K562 (cell line): Measurements from ENCODE around the gene MAPK1IP1L. TPM values are rescaled to one million over a fixed set of nuclear protein-coding genes. Genes with fewer than 3 reads are reported as not detected.

ENCODE experiments used
- ATAC-seq: fragments of 200-7000 bp; cut with Tn5 transposase; 3 replicates; pipeline ENCODE4 v1.9.1; 2020; ENCODE audit warnings: moderate library complexity
- Bru-seq: library from RNA; stranded (reverse); fragments of 400-500 nt; gene quantifications from one replicate; lab custom pipeline; 2021; lab: Mats Ljungman, UMichigan
- BruChase-seq, 2 experiments: library from RNA; stranded (reverse); fragments of 400-500 nt; gene quantifications; one replicate each; lab custom pipeline; 2021; lab: Mats Ljungman, UMichigan
- BruUV-seq: library from RNA; stranded (reverse); fragments of 400-500 nt; replicated peaks from 2 replicates; lab custom pipeline; 2021; lab: Mats Ljungman, UMichigan
- CTCF ChIA-PET: fragments of 300-600 bp; formaldehyde crosslinking; extraction: SDS; loops from one replicate; lab custom pipeline; 2021; ENCODE audit warnings: low intra/inter-chr PET ratio; lab: Yijun Ruan, JAX
- POLR2A ChIA-PET: fragments of 300-600, 350-650 bp; sonication (Branson Sonifier 250); formaldehyde crosslinking; extraction: SDS; loops from one replicate; lab custom pipeline; 2021; ENCODE audit warnings: antibody characterized with exemption, inconsistent platforms; lab: Yijun Ruan, JAX
- DNase-seq, 4 experiments: peaks; one replicate each; pipeline versions ENCODE4 v3.0.0 to v3.0.0-alpha.2; 2011 to 2018; ENCODE audit warnings: low spot score in 3 of 4, mixed read lengths in 3 of 4; ENCODE audit errors: extremely low read depth in 1 of 4
- FAIRE-seq: peaks from 2 replicates; lab custom pipeline; 2011; peaks lifted over from hg19 to GRCh38; lab: Jason Lieb, UNC
- H2AFZ ChIP-seq: 2 replicates; pipeline ENCODE4 v1.6.0; 2011; ENCODE audit warnings: low read depth, low read length, control low read depth, inconsistent platforms
- H3K27ac ChIP-seq: fragments of 200-600 bp; 3 replicates; pipeline ENCODE4 v1.8.0; 2011; ENCODE audit warnings: low read depth, mild to moderate bottlenecking, control low read depth, inconsistent platforms, low read length, moderate library complexity, mixed read lengths; ENCODE audit errors: extremely low read depth
- H3K27me3 ChIP-seq, 2 experiments: fragments of 300-600 bp in 1 of 2; 2 replicates in 1 of 2; 3 replicates in 1 of 2; pipeline versions ENCODE4 v1.6.0 to v1.8.0; 2011; ENCODE audit warnings: inconsistent platforms in 2 of 2, low read length in 2 of 2, mild to moderate bottlenecking in 1 of 2, mixed read lengths in 1 of 2, moderate library complexity in 1 of 2; ENCODE audit not compliant: control insufficient read depth in 2 of 2, insufficient read depth in 2 of 2
- H3K36me3 ChIP-seq: fragments of 300-600 bp; 3 replicates; pipeline ENCODE4 v1.8.0; 2011; ENCODE audit warnings: mild to moderate bottlenecking, low read length, inconsistent platforms; ENCODE audit not compliant: control insufficient read depth, insufficient read depth
- H3K4me1 ChIP-seq, 2 experiments: fragments of 200-600 bp in 1 of 2; replicated peaks in 1 of 2; 2 replicates in 1 of 2; 3 replicates in 1 of 2; pipeline versions ENCODE4 v1.5.1 to v1.8.0; 2011; ENCODE audit warnings: inconsistent platforms in 2 of 2, low read length in 2 of 2, mild to moderate bottlenecking in 1 of 2, mixed read lengths in 1 of 2, moderate library complexity in 1 of 2; ENCODE audit not compliant: control insufficient read depth in 2 of 2, insufficient read depth in 2 of 2
- H3K4me2 ChIP-seq: 2 replicates; pipeline ENCODE4 v1.6.1; 2011; ENCODE audit warnings: low read length, control low read depth, inconsistent platforms, mixed read lengths; ENCODE audit not compliant: insufficient read depth
- H3K4me3 ChIP-seq: fragments of 200-600 bp; sonication (generic), shearing (Covaris generic); 2 replicates; pipeline ENCODE4 v1.5.1; 2016; ENCODE audit warnings: control low read depth, inconsistent platforms
- H3K79me2 ChIP-seq: fragments of 200-600 bp; 3 replicates; pipeline ENCODE4 v1.8.0; 2011; ENCODE audit warnings: low read length, inconsistent platforms; ENCODE audit not compliant: control insufficient read depth, insufficient read depth
- H3K9ac ChIP-seq, 2 experiments: 2 replicates each; pipeline versions ENCODE4 v1.6.0 to v1.6.1; 2011; ENCODE audit warnings: low read depth in 2 of 2, low read length in 2 of 2, control low read depth in 1 of 2, inconsistent platforms in 1 of 2, mild to moderate bottlenecking in 1 of 2, mixed read lengths in 1 of 2; ENCODE audit not compliant: insufficient read depth in 1 of 2
- H3K9me1 ChIP-seq: one replicate; pipeline ENCODE4 v1.6.0; 2011; ENCODE audit warnings: inconsistent platforms, mild to moderate bottlenecking, low read length, moderate library complexity; ENCODE audit not compliant: control insufficient read depth, insufficient read depth
- H3K9me3 ChIP-seq: replicated peaks from 2 replicates; pipeline ENCODE4 v1.5.1; 2011; ENCODE audit warnings: low read depth, low read length, inconsistent platforms; ENCODE audit not compliant: control insufficient read depth, insufficient read depth
- H4K20me1 ChIP-seq: replicated peaks from 2 replicates; pipeline ENCODE4 v1.6.1; 2011; ENCODE audit warnings: low read length, inconsistent platforms, mixed read lengths; ENCODE audit not compliant: control insufficient read depth, insufficient read depth
- CHCHD3 ChIP-seq: fragments of 250-450 bp; sonication (Bioruptor Pico); IDR thresholded peaks from 2 replicates; pipeline ENCODE4 v2.1.2; 2022; ENCODE audit warnings: mild to moderate bottlenecking
- GTF2E2 ChIP-seq: fragments of 200-800 bp; sonication (Bioruptor generic); IDR thresholded peaks from 2 replicates; pipeline ENCODE4 v1.6.1; 2016; ENCODE audit warnings: missing genetic modification characterization, missing compliant biosample characterization
- HDAC1 ChIP-seq, 2 experiments: fragments of 450-650 bp; IDR thresholded peaks; 2 replicates each; pipeline ENCODE4 v1.6.1; 2016 to 2017; ENCODE audit warnings: inconsistent platforms in 1 of 2, mild to moderate bottlenecking in 1 of 2, moderate library complexity in 1 of 2
- ZNF444 ChIP-seq: fragments of 250-450 bp; sonication (Bioruptor Pico); IDR thresholded peaks from 2 replicates; pipeline ENCODE4 v1.4.0; 2020; ENCODE audit warnings: mild to moderate bottlenecking, moderate library complexity
- WGBS: fragments of 100-300 bp; shearing (Covaris generic); methylation state at CpG from one replicate; pipeline ENCODE4 v1.1.6; 2016; ENCODE audit warnings: low coverage, mixed read lengths; ENCODE audit not compliant: insufficient coverage; ENCODE audit errors: missing lambda C conversion rate; 5-methylcytosine and 5-hydroxymethylcytosine counted together
- in situ Hi-C: fragments of 300-500 bp; cut with MboI; formaldehyde crosslinking; loops from 4 replicates; pipeline ENCODE4 v1.15.0; 2018; ENCODE audit warnings: inconsistent platforms, mixed read lengths
- intact Hi-C: fragments of 100-400 bp; cut with micrococcal nuclease; formaldehyde crosslinking; loops from 2 replicates; pipeline ENCODE4 v1.14.2; 2022
- long read RNA-seq, 3 experiments: library from polyadenylated mRNA in 2 of 3; library from RNA in 1 of 3; unstranded in 2 of 3; stranded (forward) in 1 of 3; transcript quantifications; one replicate each; pipeline ENCODE4 v2.0.0, GENCODE V29; 2019 to 2022
- polyA minus RNA-seq, 3 experiments: library from RNA; depleted of rRNA, polyadenylated mRNA; stranded (reverse); fragments of >200 nt; gene quantifications; 2 replicates each; pipeline ENCODE4 v1.2.3, GENCODE V29; 2011
- polyA plus RNA-seq, 8 experiments: library from polyadenylated mRNA; depleted of rRNA in 4 of 8; stranded (reverse) in 5 of 8; unstranded in 3 of 8; fragments of >200 nt; fragmentation: Nextera tagmentation in 2 of 8; fragmentation: Illumina TruSeq in 1 of 8; extraction: Ambion mirVana in 2 of 8; extraction: Trizol in 1 of 8; gene quantifications; 2 replicates each; pipeline versions ENCODE4 v1.2.1 to v1.2.3, GENCODE V29; 2011 to 2014; ENCODE audit warnings: inconsistent platforms in 1 of 8, missing spikeins in 1 of 8
- total RNA-seq, 7 experiments: library from RNA; depleted of rRNA in 6 of 7; stranded (reverse); fragments of >200 nt in 6 of 7; fragmentation: Illumina TruSeq in 2 of 7; extraction: Trizol in 2 of 7; gene quantifications; 2 replicates each; pipeline versions ENCODE4 v1.2.1 to v1.2.3, GENCODE V29; 2011 to 2021; ENCODE audit warnings: low replicate concordance in 1 of 7
- TF ChIP-seq, protein P1 (sequence below): fragments of 250-450 bp; sonication (Bioruptor Pico); IDR thresholded peaks from 2 replicates; pipeline ENCODE4 v1.8.0; 2021; ENCODE audit warnings: borderline replicate concordance, mild to moderate bottlenecking, moderate library complexity; ENCODE audit not compliant: poor library complexity, severe bottlenecking
- TF ChIP-seq, protein P2 (sequence below): fragments of 450-650 bp; IDR thresholded peaks from 2 replicates; pipeline ENCODE4 v1.6.1; 2016; ENCODE audit warnings: low read depth

Gene MAPK1IP1L
- total RNA-seq (2011; cell fraction: chromatin; rRNA removed; ENCODE audit: low replicate concordance), result 33.0 and 36.2 TPM in 2 replicates
- 9.7 and 9.9 TPM in 2 replicates for total RNA-seq (2011; cell fraction: nucleolus; rRNA removed)
- 21.7 and 46.0 TPM in 2 replicates for total RNA-seq (2011; cell fraction: nucleoplasm; rRNA removed)
- total RNA-seq (2014; rRNA removed) (30.2 and 32.7 TPM in 2 replicates), total RNA-seq (2014; rRNA removed; fragmentation: Illumina TruSeq; extraction: Trizol) (39.7 and 40.5 TPM in 2 replicates), total RNA-seq (2015; rRNA removed; fragmentation: Illumina TruSeq; extraction: Trizol) (43.1 and 49.8 TPM in 2 replicates), total RNA-seq (2021) (75.8 and 76.5 TPM in 2 replicates), polyA plus RNA-seq (2011; rRNA removed) (35.9 and 47.3 TPM in 2 replicates), polyA plus RNA-seq (2014; fragmentation: Illumina TruSeq; extraction: Trizol) (99.4 and 104 TPM in 2 replicates), polyA plus RNA-seq (2014; fragmentation: Nextera tagmentation; extraction: Ambion mirVana) (10 to 100 TPM; 54.6 to 96.8 TPM), polyA plus RNA-seq (2014; rRNA removed) (41.5 and 47.9 TPM in 2 replicates), polyA minus RNA-seq (2011; rRNA and poly(A)+ RNA removed) (45.7 and 71.6 TPM in 2 replicates), Bru-seq, nascent RNA (percentile 96 among the genes with signal in this experiment), BruChase-seq, experiment 1, labeled RNA remaining after a 2-hour chase (percentile 97 among the genes with signal in this experiment), BruChase-seq, experiment 2, labeled RNA remaining after a 6-hour chase (percentile 97 among the genes with signal in this experiment)
- polyA plus RNA-seq (2011; cell fraction: cytosol; rRNA removed), result 144 and 246 TPM in 2 replicates
- 37.9 and 69.7 TPM in 2 replicates for polyA plus RNA-seq (2011; cell fraction: nucleus; rRNA removed)
- polyA plus RNA-seq (2012), result 43.8 and 70.2 TPM in 2 replicates
- 118 and 162 TPM in 2 replicates for polyA minus RNA-seq (2011; cell fraction: cytosol; rRNA and poly(A)+ RNA removed)
- polyA minus RNA-seq (2011; cell fraction: nucleus; rRNA and poly(A)+ RNA removed), result 11.0 and 13.3 TPM in 2 replicates
- long read RNA-seq, experiment 1, partial matches to known transcripts, result 159 of 240 reads
- long read RNA-seq, experiment 1, other reads (novel, unspliced or antisense), result 81 of 240 reads
- long read RNA-seq, experiment 2, partial matches to known transcripts, result 1 of 71 reads
- long read RNA-seq, experiment 2, other reads (novel, unspliced or antisense), result 70 of 71 reads
- long read RNA-seq, experiment 3, partial matches to known transcripts, result 10 of 107 reads
- long read RNA-seq, experiment 3, other reads (novel, unspliced or antisense), result 97 of 107 reads

DNA sequence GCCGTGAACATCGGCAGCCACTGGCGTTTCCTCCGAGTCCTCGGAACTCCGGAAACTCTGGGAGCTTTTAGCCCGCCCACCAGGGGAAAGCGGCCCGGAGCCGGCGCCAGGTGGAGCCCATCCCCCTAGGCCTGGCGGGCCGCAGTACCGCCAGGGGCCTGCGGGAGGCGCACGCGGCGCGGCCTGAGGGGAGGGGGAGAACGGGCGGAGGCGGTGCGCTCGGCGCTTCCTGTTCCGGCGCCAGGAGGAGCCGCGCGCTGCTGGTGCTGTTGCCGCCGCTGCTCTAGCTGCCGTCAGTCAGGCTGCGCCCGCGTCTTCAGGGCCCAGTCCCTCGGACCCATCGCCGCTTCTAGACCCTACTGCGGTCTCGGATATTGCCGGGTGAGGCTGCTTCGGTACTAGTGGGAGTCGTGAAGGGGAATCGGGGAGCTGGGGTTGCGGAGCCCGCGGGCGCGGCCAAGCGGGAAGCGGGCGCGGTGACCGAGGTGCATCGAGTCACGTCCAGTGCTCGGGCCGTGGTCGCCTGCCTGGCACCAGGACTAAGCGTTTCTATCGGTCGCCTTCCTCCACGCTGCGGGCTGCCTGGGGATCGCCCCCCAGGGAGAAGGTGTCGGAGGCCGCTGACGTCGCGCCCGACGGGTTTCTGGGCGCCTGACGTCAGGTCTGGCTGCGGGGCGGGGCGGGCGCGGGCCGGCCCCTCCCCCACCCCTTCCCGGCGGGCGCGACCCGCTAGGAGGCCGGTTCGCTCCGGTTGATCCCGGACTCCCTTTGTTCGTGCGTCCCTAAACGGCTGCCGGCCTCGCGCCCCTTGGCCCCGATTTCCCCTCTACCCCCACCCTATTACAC is at the start of gene MAPK1IP1L:
MAPK1IP1L (plus strand) TSS at position 225 of the 846 bp plus-strand sequence. CDS start 10,037 bp downstream, outside the sequence.
- ChIA-PET POLR2A (interaction anchor here (0.6 to 3.2 kb wide), 15 partner anchors 8 to 362 kb away, joined by 3 to 22 read pairs (median 5); partner anchors contain the start of genes DLGAP5, SOCS4 and WDHD1), CTCF (interaction anchor here (0.6 to 0.7 kb wide), 3 partner anchors 38 to 148 kb away, joined by 3 to 5 read pairs (median 4); no protein-coding TSS in a partner anchor)
- Histone ChIP-seq H3K36me3 (peaks cover 40% of the 10 kb centered on the region), H3K27me3 (no peaks in the 10 kb centered on the region), H3K27ac (peak within 1 kb of the TSS; percentile 99), H3K4me1 (peaks cover 8 to 14% of the 10 kb centered on the region in 2 experiments; a peak in 3 of 5 replicates), H3K4me3 (peak within 1 kb of the TSS; percentile 97), H3K4me2 (peak within 1 kb of the TSS; percentile 92), H3K9me3 (no peaks in the 10 kb centered on the region), H3K79me2 (peaks cover 55% of the 10 kb centered on the region), H3K9me1 (no peaks in the 10 kb centered on the region), H4K20me1 (no peaks in the 10 kb centered on the region; the same call in 1 of the 2 replicates), H3K9ac (peak within 1 kb of the TSS; percentile 100), H2AFZ (peak within 1 kb of the TSS; percentile 97)
- BruUV-seq, result no TSS peak
- peak; percentile 93 for ATAC-seq
- intact Hi-C loops, result loop anchor here (5.0 kb wide), 1 partner anchor 51 kb away; no protein-coding TSS in a partner anchor
- peak; percentile 89 to 94 (median 90) for DNase-seq
- under 1% methylated on average over 23 of the region's 98 CpGs for WGBS
- peak; percentile 61 for FAIRE-seq
- in situ Hi-C loops, result no loop called here
- TF ChIP-seq, protein P1, sequence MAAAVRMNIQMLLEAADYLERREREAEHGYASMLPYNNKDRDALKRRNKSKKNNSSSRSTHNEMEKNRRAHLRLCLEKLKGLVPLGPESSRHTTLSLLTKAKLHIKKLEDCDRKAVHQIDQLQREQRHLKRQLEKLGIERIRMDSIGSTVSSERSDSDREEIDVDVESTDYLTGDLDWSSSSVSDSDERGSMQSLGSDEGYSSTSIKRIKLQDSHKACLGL (CRISPR knock-in tag), result no peak
- TF ChIP-seq ZNF444 (CRISPR knock-in tag), result no peak
- TF ChIP-seq HDAC1 (IDR thresholded peaks at IDR 0.05), result peak in 1 of 2 experiments; percentile 78; a peak in 2 of 4 replicates
- TF ChIP-seq, protein P2, sequence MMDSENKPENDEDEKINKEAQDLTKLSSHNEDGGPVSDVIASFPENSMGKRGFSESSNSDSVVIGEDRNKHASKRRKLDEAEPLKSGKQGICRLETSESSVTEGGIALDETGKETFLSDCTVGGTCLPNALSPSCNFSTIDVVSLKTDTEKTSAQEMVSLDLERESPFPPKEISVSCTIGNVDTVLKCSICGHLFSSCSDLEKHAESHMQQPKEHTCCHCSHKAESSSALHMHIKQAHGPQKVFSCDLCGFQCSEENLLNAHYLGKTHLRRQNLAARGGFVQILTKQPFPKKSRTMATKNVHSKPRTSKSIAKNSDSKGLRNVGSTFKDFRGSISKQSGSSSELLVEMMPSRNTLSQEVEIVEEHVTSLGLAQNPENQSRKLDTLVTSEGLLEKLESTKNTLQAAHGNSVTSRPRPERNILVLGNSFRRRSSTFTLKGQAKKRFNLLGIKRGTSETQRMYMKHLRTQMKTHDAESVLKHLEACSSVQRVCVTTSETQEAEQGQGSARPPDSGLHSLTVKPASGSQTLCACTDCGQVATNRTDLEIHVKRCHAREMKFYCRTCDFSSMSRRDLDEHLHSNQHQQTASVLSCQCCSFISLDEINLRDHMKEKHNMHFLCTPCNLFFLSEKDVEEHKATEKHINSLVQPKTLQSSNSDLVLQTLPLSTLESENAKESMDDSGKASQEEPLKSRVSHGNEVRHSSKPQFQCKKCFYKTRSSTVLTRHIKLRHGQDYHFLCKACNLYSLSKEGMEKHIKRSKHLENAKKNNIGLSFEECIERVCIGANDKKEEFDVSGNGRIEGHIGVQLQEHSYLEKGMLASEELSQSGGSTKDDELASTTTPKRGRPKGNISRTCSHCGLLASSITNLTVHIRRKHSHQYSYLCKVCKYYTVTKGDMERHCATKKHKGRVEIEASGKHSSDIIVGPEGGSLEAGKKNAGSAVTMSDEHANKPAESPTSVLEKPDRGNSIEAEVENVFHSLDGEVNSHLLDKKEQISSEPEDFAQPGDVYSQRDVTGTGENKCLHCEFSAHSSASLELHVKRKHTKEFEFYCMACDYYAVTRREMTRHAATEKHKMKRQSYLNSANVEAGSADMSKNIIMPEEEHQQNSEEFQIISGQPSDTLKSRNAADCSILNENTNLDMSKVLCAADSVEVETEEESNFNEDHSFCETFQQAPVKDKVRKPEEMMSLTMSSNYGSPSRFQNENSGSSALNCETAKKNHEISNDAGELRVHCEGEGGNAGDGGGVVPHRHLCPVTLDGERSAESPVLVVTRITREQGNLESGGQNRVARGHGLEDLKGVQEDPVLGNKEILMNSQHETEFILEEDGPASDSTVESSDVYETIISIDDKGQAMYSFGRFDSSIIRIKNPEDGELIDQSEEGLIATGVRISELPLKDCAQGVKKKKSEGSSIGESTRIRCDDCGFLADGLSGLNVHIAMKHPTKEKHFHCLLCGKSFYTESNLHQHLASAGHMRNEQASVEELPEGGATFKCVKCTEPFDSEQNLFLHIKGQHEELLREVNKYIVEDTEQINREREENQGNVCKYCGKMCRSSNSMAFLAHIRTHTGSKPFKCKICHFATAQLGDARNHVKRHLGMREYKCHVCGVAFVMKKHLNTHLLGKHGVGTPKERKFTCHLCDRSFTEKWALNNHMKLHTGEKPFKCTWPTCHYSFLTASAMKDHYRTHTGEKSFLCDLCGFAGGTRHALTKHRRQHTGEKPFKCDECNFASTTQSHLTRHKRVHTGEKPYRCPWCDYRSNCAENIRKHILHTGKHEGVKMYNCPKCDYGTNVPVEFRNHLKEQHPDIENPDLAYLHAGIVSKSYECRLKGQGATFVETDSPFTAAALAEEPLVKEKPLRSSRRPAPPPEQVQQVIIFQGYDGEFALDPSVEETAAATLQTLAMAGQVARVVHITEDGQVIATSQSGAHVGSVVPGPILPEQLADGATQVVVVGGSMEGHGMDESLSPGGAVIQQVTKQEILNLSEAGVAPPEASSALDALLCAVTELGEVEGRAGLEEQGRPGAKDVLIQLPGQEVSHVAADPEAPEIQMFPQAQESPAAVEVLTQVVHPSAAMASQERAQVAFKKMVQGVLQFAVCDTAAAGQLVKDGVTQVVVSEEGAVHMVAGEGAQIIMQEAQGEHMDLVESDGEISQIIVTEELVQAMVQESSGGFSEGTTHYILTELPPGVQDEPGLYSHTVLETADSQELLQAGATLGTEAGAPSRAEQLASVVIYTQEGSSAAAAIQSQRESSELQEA, result no peak
- TF ChIP-seq GTF2E2 (tag), result peak; percentile 70
- no peak for TF ChIP-seq CHCHD3 (CRISPR knock-in tag)
